NB4 (cell line): ENCODE results near the gene DOCK8.

Experiments
- DNase-seq: peaks from one replicate; pipeline ENCODE4 v3.0.0; 2010; ENCODE audit warnings: low read depth
- H3K4me3 ChIP-seq: one replicate; pipeline ENCODE4 v1.5.1; 2011; ENCODE audit warnings: mild to moderate bottlenecking, low read depth, low read length, moderate library complexity
- MYC ChIP-seq: IDR thresholded peaks from 2 replicates; pipeline ENCODE4 v1.6.1; 2011; ENCODE audit warnings: low read depth, low read length
- POLR2A ChIP-seq: IDR thresholded peaks from 2 replicates; pipeline ENCODE4 v1.6.1; 2011; ENCODE audit warnings: mild to moderate bottlenecking; ENCODE audit not compliant: insufficient read length; ENCODE audit errors: extremely low read depth
- TF ChIP-seq, protein P1 (sequence below): IDR thresholded peaks from one replicate; pipeline ENCODE4 v1.5.1; 2012; ENCODE audit warnings: low read depth, low read length
- TF ChIP-seq, protein P2 (sequence below): IDR thresholded peaks from 2 replicates; pipeline ENCODE4 v1.6.1; 2011; ENCODE audit warnings: low read depth, low read length

Gene DOCK8

DNA sequence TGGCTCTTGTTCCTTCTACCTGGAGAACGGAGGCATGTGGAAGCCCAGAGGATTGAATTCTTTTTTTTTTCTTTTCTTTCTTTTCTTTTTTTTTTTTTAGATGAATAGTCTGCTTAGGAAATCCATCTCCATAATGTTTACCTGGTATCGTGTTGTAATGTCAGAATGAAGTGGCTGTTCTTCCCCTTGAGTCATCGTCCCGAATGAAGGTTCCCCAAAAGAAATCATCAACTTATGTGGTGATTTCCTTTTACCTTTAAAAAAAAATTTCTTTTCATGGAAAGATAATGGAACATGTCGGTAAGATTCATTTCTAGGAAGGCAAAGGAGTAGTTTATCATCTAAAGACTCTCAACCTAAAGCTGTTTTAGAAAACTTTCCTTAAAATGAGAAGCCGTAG is 59.7 kb downstream of the DOCK8 start:
- H3K4me3 ChIP-seq: peak overlapping the region; percentile 86
- TF ChIP-seq, protein P1, sequence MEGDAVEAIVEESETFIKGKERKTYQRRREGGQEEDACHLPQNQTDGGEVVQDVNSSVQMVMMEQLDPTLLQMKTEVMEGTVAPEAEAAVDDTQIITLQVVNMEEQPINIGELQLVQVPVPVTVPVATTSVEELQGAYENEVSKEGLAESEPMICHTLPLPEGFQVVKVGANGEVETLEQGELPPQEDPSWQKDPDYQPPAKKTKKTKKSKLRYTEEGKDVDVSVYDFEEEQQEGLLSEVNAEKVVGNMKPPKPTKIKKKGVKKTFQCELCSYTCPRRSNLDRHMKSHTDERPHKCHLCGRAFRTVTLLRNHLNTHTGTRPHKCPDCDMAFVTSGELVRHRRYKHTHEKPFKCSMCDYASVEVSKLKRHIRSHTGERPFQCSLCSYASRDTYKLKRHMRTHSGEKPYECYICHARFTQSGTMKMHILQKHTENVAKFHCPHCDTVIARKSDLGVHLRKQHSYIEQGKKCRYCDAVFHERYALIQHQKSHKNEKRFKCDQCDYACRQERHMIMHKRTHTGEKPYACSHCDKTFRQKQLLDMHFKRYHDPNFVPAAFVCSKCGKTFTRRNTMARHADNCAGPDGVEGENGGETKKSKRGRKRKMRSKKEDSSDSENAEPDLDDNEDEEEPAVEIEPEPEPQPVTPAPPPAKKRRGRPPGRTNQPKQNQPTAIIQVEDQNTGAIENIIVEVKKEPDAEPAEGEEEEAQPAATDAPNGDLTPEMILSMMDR: no peak
- TF ChIP-seq POLR2A (no peak), MYC (no peak)
- TF ChIP-seq, protein P2, sequence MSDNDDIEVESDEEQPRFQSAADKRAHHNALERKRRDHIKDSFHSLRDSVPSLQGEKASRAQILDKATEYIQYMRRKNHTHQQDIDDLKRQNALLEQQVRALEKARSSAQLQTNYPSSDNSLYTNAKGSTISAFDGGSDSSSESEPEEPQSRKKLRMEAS: no peak
- DNase-seq: peak; percentile 53

DNA sequence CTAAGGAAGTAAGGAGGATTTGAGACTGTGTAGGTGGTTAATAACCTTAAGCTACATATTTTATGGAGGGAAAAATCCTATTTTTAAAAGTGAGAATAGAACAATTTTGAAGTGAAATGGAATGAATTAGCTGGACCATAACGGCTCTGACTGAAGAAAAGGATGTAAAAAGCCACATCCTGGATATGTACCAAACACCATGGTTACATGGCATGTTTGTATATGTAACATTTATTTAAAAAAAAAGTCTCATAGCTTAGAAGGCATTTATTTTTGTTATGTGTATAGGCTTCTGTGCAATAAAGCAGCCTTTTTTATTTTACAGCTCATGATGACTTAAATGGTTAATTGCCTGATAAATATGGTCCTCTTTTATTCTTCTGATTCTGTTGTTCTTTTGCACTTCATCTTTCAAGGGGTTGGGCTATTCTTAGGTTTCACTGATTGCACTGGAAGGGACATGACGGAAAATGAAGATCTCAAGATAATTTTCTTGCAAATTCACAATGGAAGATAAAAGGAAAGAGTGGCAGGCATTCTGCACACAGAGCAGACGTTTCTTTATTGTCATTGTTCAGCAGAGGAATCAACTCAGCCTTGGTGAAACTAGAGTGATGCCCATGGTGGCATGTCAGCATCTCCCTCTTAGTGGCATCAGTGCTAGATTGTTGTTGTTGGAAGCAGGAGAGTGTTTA is 63.1 kb downstream of the DOCK8 start:
- no peak for TF ChIP-seq POLR2A
- TF ChIP-seq MYC: no peak
- TF ChIP-seq, protein P2: no peak
- TF ChIP-seq, protein P1: no peak
- no peak overlapping the region for H3K4me3 ChIP-seq
- DNase-seq: no peak

DNA sequence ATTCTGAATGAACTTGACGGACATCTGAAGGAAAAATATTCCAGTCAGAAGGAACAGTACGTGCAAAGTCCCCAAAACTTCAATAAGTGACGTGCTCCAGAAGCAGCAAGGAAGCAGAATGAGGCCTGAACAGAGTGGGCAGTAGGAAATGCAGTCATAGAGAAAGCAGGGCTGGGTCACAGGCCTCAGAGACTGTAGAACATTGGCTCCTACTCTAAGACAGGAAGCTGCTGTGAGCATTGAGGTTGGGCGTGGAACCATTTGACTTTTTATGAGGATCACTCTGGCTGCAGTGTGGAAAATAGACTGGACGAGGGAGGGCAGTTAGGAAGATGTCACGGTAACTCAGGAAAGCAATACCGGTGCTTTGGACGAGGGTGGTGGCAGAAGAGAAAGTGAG is 64.0 kb downstream of the DOCK8 start:
- DNase-seq: peak; percentile 51
- H3K4me3 ChIP-seq: no peak overlapping the region
- TF ChIP-seq, protein P2: no peak
- TF ChIP-seq MYC (no peak), POLR2A (no peak)
- TF ChIP-seq, protein P1: no peak

DNA sequence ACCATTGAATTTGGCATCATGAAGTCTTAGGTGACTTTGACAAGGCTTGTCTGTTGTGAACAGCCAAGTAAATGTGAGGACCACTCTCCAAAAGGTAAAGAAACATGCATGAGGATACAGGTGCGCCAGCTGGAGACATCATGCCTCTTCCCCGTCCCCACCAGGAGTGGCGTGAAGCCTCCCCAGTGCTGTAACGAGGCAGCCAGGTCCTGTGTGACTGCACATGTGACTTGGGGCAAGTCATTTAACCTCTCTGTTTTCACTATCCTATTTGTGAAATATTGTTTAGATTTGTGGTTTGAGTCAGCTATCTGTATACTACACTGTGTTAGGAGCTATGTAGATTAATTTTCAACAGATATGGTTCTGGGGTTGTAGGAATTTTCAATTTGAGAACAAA is 65.0 kb downstream of the DOCK8 start:
- H3K4me3 ChIP-seq: no peak overlapping the region
- TF ChIP-seq, protein P1: no peak
- TF ChIP-seq, protein P2: no peak
- no peak for TF ChIP-seq MYC
- TF ChIP-seq POLR2A: no peak
- DNase-seq: no peak

DNA sequence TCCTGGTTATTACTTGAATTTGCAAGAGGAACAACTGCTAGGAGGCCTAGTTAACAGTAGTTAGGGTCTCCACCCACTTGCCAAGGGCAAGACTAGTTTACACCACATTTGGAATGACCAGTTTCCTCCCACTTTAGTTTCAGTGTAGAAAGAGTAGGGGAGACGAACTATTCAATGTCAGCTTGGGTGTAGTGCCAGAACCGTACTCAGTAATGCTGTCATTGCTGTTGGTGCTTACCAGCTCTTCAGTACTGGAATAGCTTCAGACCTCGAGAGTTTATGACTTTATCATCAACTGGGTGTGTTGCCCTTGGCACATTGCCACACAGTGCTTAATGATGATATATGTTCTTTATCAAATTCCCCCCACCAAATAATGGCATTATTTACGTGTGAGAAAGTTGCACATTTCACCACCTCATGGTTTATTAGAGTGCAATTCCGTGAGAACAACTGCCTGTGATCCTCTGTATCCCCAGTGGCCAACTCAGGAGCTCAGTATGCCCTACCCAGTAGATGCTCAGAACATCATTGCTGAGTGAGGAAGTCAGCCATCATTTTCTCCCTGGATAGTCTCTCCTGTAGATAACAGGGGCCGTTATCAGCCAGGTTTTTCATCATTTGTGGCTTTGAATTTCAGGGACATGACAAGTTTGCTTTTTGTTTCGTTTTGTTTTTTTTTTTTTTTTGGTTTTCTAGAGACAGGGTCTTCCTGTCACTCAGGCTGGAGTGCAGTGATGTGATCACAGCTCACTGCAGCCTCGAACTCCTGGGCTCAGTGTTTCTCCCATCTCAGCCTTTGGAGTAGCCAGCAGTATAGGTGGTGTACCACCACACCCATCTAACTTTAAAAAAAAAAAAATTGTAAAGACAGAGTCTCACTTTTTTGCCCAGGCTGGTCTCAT is 67.3 kb downstream of the DOCK8 start:
- H3K4me3 ChIP-seq: no peak overlapping the region
- TF ChIP-seq POLR2A (no peak), MYC (no peak)
- TF ChIP-seq, protein P2: no peak
- TF ChIP-seq, protein P1: no peak

More for the DNA sequence above, 67.3 kb downstream of the DOCK8 start:
- peak; percentile 31 for DNase-seq
